Heart left ventricle (tissue), 16 donors: ENCODE measurements around the gene BAIAP3. TPM values are rescaled to one million over a fixed set of nuclear protein-coding genes. Genes with fewer than 3 reads are reported as not detected.

ENCODE experiments used
- ATAC-seq, 4 donors: fragments of 200-7000 bp; cut with Tn5 transposase; one replicate each; pipeline ENCODE4 v1.9.1; 2020 to 2022; ENCODE audit warnings: moderate library complexity in 4 of 4, mild to moderate bottlenecking in 3 of 4, moderate number of reproducible peaks in 1 of 4
- DNase-seq, 5 donors: peaks; one replicate each; pipeline ENCODE4 v3.0.0-alpha.2; 2020
- H3K27ac ChIP-seq, 12 donors: fragments of 200-600 bp; sonication (generic) in 4 of 12; one replicate each; pipeline versions ENCODE4 v1.5.0 to v1.8.0; 2016 to 2022; ENCODE audit warnings: mild to moderate bottlenecking in 2 of 12
- H3K27me3 ChIP-seq, 9 donors: fragments of 200-600 bp; sonication (generic) in 2 of 9; one replicate each; pipeline versions ENCODE4 v1.5.1 to v1.8.0; 2016 to 2022; ENCODE audit warnings: mild to moderate bottlenecking in 3 of 9
- H3K36me3 ChIP-seq, 9 donors: fragments of 200-600 bp; sonication (generic) in 2 of 9; one replicate each; pipeline versions ENCODE4 v1.5.0 to v1.8.0; 2018 to 2022; ENCODE audit warnings: mild to moderate bottlenecking in 2 of 9
- H3K4me1 ChIP-seq, 12 donors: fragments of 200-600 bp; sonication (generic) in 4 of 12; one replicate each; pipeline versions ENCODE4 v1.5.0 to v1.8.0; 2016 to 2022; ENCODE audit warnings: mild to moderate bottlenecking in 3 of 12
- H3K4me3 ChIP-seq, 12 donors: fragments of 200-600 bp; sonication (generic) in 4 of 12; one replicate each; pipeline versions ENCODE4 v1.5.0 to v1.8.0; 2017 to 2022; ENCODE audit warnings: mild to moderate bottlenecking in 9 of 12, moderate library complexity in 4 of 12
- H3K9me3 ChIP-seq, 12 donors: fragments of 200-600 bp; sonication (generic) in 4 of 12; one replicate each; pipeline versions ENCODE4 v1.5.0 to v1.8.0; 2016 to 2022; ENCODE audit warnings: mild to moderate bottlenecking in 1 of 12
- CTCF ChIP-seq, 12 donors: fragments of 200-600 bp; sonication (generic) in 4 of 12; IDR thresholded peaks; one replicate each; pipeline versions ENCODE4 v1.5.0 to v1.8.0; 2018 to 2022; ENCODE audit warnings: antibody characterized with exemption in 12 of 12, mild to moderate bottlenecking in 5 of 12
- POLR2A ChIP-seq, 2 donors: fragments of 450-650 bp; IDR thresholded peaks; one replicate each; pipeline ENCODE4 v1.6.1; 2017; ENCODE audit warnings: antibody characterized with exemption in 2 of 2, mild to moderate bottlenecking in 2 of 2, moderate library complexity in 2 of 2
- WGBS, 4 donors: extraction: QIAGEN DNeasy Blood & Tissue Kit in 2 of 4; methylation state at CpG; one replicate each; pipeline versions ENCODE4 v1.1.5 to v1.1.7; 2013 to 2018; 5-methylcytosine and 5-hydroxymethylcytosine counted together
- intact Hi-C, 10 donors: fragments of 100-400 bp; cut with DNase I; formaldehyde crosslinking; loops; one replicate each; pipeline versions ENCODE4 v1.11.1 to v1.14.2; 2022
- polyA plus RNA-seq, 2 donors: library from polyadenylated mRNA; stranded (reverse); fragments of 200-250 nt; gene quantifications; one replicate each; pipeline ENCODE4 v1.2.3, GENCODE V29; 2013
- total RNA-seq, 9 donors: library from RNA; depleted of rRNA in 2 of 9; stranded (reverse); fragments of >200 nt in 2 of 9; fragmentation: NEBNext Ultra II Directional in 3 of 9; extraction: Animal tissue kit (Norgen Biotek cat#: 25700) in 3 of 9; gene quantifications; one replicate each; pipeline versions ENCODE4 v1.1.0 to v1.2.4, GENCODE V29; 2016 to 2023
- donor health status: ischemic (EF 13 %, LVEDD 7.1; RV severe dilation, severe dysfunction).
- donor health status: healthy with polysubstance abuse.
- donor health status: DM: no; HTN: yes; CAD: no.
- donor health status: DM: no; HTN: no; CAD: no.
- donor health status: ischemic (EF 25% LVEDD 6.9; RV normal size, moderate dysfunction).
- donor health status: ischemic (EF 25% LVEDD 5.7; RV mildly dilated, moderate dysfunction).
- donor health status: healthy.
- donor health status: DM: yes; HTN: yes; CAD: no.
- donor health status: ischemic (EF 35%, LVEDD 5.7; RV mildly dilated, moderate dysfunction).
- donor health status: nonischemic (EF 11% LVEDD 7.7; RV severe dilation, severe dysfunction).
- donor health status: DM: yes; HTN: yes; CAD: no.
- donor health status: PGD.
- donor health status: ischemic (EF 29% LVEDD 5.4; RV normal size, mild dysfunction).
- donor health status: nonischemic (EF 23%, LVEDD 6.1; RV moderate dilation, normal function).

The BAIAP3 gene
- total and polyA plus RNA-seq, 11 donors = 0.88 to 4.0 (median 2.6) TPM

- ATAC-seq (no peak), DNase-seq (no peak)
- H3K9me3 ChIP-seq = no peaks in the 10 kb centered on the region
- 85 to 89% (median 88%) methylated on average over 22 to 38 of the region's 38 CpGs for WGBS, 4 donors
- H3K4me1 ChIP-seq = peaks cover 8 to 42% (median 35%) of the 10 kb centered on the region in 12 donors
- TF ChIP-seq CTCF (IDR thresholded peaks at IDR 0.05) = no peak
- no peak for TF ChIP-seq POLR2A (IDR thresholded peaks at IDR 0.05)
- no peaks in the 10 kb centered on the region for H3K27me3 ChIP-seq
- no peak overlapping the region for H3K4me3 ChIP-seq
- H3K27ac ChIP-seq = no peak overlapping the region
- peaks cover 3 to 67% (median 51%) of the 10 kb centered on the region in 9 donors for H3K36me3 ChIP-seq
- intact Hi-C loops = loop anchor here in 1 of 10 donors (5.0 kb wide), 1 partner anchor 468 kb away; the partner anchor contains the start of genes NUBP2 and SPSB3
Observed at GRCh38 chr16:1313721-1314369, 19.6 kb upstream of the BAIAP3 start.

- intact Hi-C loops = loop anchor here in 1 of 10 donors (5.0 kb wide), 1 partner anchor 468 kb away; the partner anchor contains the start of genes NUBP2 and SPSB3
- H3K4me3 ChIP-seq = no peak overlapping the region
- WGBS, 4 donors = 84 to 88% (median 86%) methylated on average over 22 to 28 of the region's 28 CpGs
- peaks cover 8 to 42% (median 35%) of the 10 kb centered on the region in 12 donors for H3K4me1 ChIP-seq
- TF ChIP-seq CTCF (IDR thresholded peaks at IDR 0.05) (no peak), POLR2A (IDR thresholded peaks at IDR 0.05) (no peak)
- H3K27ac ChIP-seq = no peak overlapping the region
- no peak for DNase-seq
- ATAC-seq = no peak
- no peaks in the 10 kb centered on the region for H3K27me3 ChIP-seq
- H3K9me3 ChIP-seq = no peaks in the 10 kb centered on the region
- H3K36me3 ChIP-seq = peaks cover 4 to 74% (median 58%) of the 10 kb centered on the region in 9 donors
Observed at GRCh38 chr16:1314399-1315068, 18.9 kb upstream of the BAIAP3 start.

GRCh38 chr16:1315081-1316032, 18.1 kb upstream of the BAIAP3 start:
- ATAC-seq (no peak), DNase-seq (no peak)
- no peak overlapping the region for H3K27ac ChIP-seq
- no peak overlapping the region for H3K4me3 ChIP-seq
- intact Hi-C loops = no loop called here
- TF ChIP-seq CTCF (IDR thresholded peaks at IDR 0.05) (no peak), POLR2A (IDR thresholded peaks at IDR 0.05) (no peak)
- WGBS, 4 donors = 84 to 91% (median 86%) methylated on average over 38 to 46 of the region's 46 CpGs
- peaks cover 8 to 40% (median 34%) of the 10 kb centered on the region in 12 donors for H3K4me1 ChIP-seq
- H3K9me3 ChIP-seq = no peaks in the 10 kb centered on the region
- peaks cover 8 to 82% (median 67%) of the 10 kb centered on the region in 9 donors for H3K36me3 ChIP-seq
- no peaks in the 10 kb centered on the region for H3K27me3 ChIP-seq
